GM19468 (cell line): ENCODE data around the gene PCP2.
"Not testable (repeated sequence)": the region's sequence is repeated elsewhere in the genome, so short reads cannot be mapped to it uniquely, and the experiment has no call there.

Source experiments
- ATAC-seq: cut with Tn5 transposase; IDR thresholded peaks from one replicate; pipeline ENCODE4 v1.9.1; 2021; ENCODE audit warnings: mild to moderate bottlenecking, moderate library complexity, moderate number of reproducible peaks; ENCODE audit not compliant: unreplicated experiment; ENCODE audit errors: extremely low read depth

Gene PCP2

GRCh38 chr19:7662657-7663056 lies 29.1 kb upstream of the PCP2 start:
- no peak for ATAC-seq

- no peak for ATAC-seq
These were observed 28.4 kb upstream of the PCP2 start for GRCh38 chr19:7661744-7662538.

GRCh38 chr19:7658219-7658686 lies 24.7 kb upstream of the PCP2 start:
- peak; percentile 67 for ATAC-seq

DNA sequence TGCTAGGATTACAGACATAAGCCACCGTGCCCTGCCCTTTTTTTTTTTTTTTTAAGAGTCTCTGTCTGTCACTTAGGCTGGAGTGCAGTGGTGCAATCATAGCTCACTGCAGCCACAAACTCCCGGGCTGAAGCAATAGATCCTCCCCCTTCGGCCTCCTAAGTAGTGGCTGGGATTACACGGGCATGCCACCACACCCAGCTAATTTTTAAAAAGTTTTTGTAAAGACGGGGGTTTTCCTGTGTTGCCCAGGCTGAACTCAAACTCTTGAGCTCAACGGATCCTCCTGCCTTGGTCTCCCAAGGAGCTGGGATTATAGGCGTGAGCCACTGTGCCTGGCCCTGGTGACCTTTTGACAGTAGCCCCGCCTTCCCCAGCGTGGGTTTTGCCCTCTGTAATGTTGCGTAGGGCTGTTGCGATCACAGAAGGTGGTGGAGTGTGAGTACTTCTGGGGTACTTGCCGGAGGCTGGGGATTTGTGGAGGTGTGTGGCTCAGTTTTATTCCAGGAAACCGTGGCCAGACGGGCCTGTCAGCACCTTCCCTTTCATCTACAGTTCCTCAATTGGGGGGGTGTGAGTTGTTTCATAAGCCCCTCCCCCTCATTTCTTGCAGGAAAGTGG lies 23.7 kb upstream of the PCP2 start:
- ATAC-seq: no peak

- no peak for ATAC-seq
These were observed 22.1 kb upstream of the PCP2 start for GRCh38 chr19:7655581-7655980.

- no peak for ATAC-seq
These were observed 20.9 kb upstream of the PCP2 start for GRCh38 chr19:7654401-7654800.

- ATAC-seq: no peak
These were observed 18.6 kb upstream of the PCP2 start for GRCh38 chr19:7652061-7652641.

DNA sequence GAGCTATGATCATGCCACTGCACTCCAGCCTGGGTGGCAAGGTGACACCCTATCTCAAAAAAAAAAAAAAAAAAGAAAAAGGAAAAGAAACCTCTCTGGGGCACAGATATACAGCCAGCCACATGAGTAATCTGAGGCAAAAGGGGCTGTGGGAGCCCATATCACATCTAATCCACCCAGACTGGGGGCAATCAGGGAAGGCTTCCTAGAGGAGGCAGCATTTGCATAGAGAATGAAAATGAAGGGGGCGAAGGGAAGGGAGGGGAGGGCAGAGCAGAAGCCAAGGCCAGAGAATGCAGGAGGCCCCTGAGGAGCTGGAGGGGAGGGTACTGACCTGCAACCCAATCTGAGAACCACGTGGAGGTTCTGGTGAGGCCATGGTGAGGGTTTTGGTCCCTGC lies 16.6 kb upstream of the PCP2 start:
- ATAC-seq: no peak

GRCh38 chr19:7648265-7649014 lies 14.9 kb upstream of the PCP2 start:
- no peak for ATAC-seq

GRCh38 chr19:7647156-7647555 lies 13.6 kb upstream of the PCP2 start:
- no peak for ATAC-seq

DNA sequence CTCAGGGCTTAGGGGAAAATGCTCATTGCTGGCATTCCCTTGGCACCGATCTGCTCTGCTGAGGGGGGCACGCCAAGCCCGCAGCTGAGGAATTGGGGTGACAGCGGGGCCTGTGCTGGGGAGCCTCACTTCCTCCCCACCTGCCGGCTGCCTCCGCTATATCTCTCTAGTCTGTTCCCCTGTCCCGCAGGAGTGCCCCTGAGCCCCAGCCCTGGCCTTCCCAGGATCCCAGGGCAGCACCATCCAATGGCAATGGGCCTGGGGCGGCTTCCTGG lies 12.8 kb upstream of the PCP2 start:
- no peak for ATAC-seq

GRCh38 chr19:7645656-7646425 lies 12.3 kb upstream of the PCP2 start:
- ATAC-seq: no peak

DNA sequence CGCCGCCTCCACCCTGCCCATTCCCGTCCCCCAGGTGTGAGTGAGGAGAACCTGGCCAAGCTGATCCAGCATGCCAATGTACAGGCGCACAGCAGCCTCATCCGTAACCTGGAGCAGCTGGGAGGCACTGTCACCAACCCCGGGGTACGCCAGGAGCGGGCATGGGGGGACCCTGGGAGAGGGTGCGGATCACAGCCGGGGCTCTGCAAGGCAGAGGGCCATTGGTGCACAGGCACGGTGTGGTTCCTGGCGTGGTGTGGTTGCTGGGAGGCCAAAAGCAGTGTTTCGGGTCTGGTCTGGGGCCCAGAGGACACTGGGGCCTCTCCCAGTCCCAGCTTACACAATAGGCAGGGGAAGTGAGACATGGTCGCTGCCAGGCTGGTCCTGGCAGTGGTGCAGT lies 11.6 kb upstream of the PCP2 start:
- no peak for ATAC-seq

- ATAC-seq: no peak
These were observed 11.0 kb upstream of the PCP2 start for GRCh38 chr19:7644550-7644877.

DNA sequence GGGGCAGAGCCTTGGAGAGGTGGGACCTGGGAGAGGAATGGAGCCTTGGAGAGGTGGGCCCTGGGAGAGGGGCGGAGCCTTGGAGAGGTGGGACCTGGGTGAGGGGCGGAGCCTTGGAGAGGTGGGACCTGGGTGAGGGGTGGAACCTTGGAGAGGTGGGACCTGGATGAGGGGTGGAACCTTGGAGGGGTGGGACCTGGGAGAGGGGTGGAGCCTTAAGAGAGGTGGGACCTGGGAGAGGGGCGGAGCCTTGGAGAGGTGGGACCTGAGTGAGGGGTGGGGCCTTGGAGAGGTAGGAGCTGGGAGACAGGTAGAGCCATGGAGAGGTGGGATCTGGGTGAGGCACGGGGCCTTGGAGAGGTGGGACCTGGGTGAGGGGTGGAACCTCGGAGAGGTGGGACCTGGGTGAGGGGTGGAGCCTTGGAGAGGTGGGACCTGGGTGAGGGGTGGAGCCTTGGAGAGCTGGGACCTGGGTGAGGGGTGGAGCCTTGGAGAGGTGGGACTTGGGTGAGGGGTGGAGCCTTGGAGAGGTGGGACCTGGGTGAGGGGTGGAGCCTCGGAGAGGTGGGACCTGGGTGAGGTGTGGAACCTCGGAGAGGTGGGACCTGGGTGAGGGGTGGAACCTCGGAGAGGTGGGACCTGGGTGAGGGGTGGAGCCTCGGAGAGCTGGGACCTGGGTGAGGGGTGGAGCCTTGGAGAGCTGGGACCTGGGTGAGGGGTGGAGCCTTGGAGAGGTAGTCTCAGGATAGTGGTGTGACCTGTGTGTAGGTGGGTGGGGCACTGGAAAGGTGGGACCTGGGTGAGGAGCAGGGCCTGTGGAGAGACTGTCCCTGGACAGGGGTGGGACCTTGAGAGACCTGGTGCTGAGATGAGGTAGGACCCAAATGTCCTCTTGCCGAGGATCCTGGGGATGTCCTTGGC lies 10.4 kb upstream of the PCP2 start:
- ATAC-seq: not testable (repeated sequence)

DNA sequence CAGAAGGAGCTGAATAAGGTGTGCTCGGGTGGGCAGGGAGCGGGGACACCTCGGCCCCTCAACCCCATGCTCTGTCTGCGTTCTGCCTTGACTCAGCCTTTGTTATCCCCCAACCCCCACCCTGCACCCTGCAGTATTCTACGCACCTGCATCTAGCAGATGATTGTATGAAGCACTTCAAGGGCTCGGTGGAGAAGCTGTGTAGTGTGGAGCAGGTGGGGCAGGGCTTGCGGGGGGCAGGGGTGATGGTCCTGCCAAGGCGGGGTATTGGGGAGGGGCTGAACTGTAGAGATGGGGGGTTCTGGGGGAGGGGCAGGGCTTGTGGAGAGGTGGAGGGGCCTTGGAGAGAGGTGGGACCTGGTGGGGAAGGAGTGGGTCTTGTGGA lies 9.5 kb upstream of the PCP2 start:
- no peak for ATAC-seq

GRCh38 chr19:7642295-7643030 lies 8.9 kb upstream of the PCP2 start:
- ATAC-seq: no peak

- no peak for ATAC-seq
These were observed 8.1 kb upstream of the PCP2 start for GRCh38 chr19:7641290-7642276.
